ENCODE data around the gene NPC1L1. TPM values are rescaled to one million over a fixed set of nuclear protein-coding genes. Genes with fewer than 3 reads are reported as not detected.

Gene NPC1L1
- total and polyA plus RNA-seq, 2 of the 13 experiments (the other 11 are each of a cell fraction or from before 2014, with no cell fraction given) = 4.8 to 14.5 TPM

- TF ChIP-seq SMAD9 (CRISPR knock-in tag; IDR thresholded peaks at IDR 0.05) (no peak), HOXA5 (CRISPR knock-in tag; IDR thresholded peaks at IDR 0.05) (no peak), HMGXB3 (CRISPR knock-in tag; IDR thresholded peaks at IDR 0.05; ENCODE audit: borderline replicate concordance) (peak; percentile 51; the same call in 1 of the 2 replicates), ZIK1 (CRISPR knock-in tag; IDR thresholded peaks at IDR 0.05; ENCODE audit: borderline replicate concordance, low read depth) (0 out of 2 replicates have a peak, but pooled peaks have one; percentile 62), SKI (IDR thresholded peaks at IDR 0.05; ENCODE audit: partially characterized antibody) (peak; percentile 77), ZNF251 (CRISPR knock-in tag; IDR thresholded peaks at IDR 0.05) (no peak), ZNF800 (CRISPR knock-in tag; IDR thresholded peaks at IDR 0.05) (0 out of 2 replicates have a peak, but pooled peaks have one; percentile 12), NKX3-1 (CRISPR knock-in tag; IDR thresholded peaks at IDR 0.05) (peak; percentile 28; the same call in 1 of the 2 replicates), HMGXB4 (CRISPR knock-in tag; IDR thresholded peaks at IDR 0.05; ENCODE audit: borderline replicate concordance in 1 of 2, low read depth in 1 of 2) (peak; percentile 86 to 92), STAT6 (CRISPR knock-in tag; IDR thresholded peaks at IDR 0.05; ENCODE audit: borderline replicate concordance) (0 out of 2 replicates have a peak, but pooled peaks have one; percentile 53), ZBTB8A (CRISPR knock-in tag; IDR thresholded peaks at IDR 0.05; ENCODE audit: borderline replicate concordance, low read depth) (no peak), ZBTB38 (CRISPR knock-in tag; IDR thresholded peaks at IDR 0.05) (peak; percentile 73), HES4 (CRISPR knock-in tag; IDR thresholded peaks at IDR 0.05; ENCODE audit: borderline replicate concordance) (peak; percentile 85), TAF15 (IDR thresholded peaks at IDR 0.05; ENCODE audit: low read depth, low read length, poor library complexity, severe bottlenecking) (no peak), ZKSCAN5 (CRISPR knock-in tag; IDR thresholded peaks at IDR 0.05) (no peak), MYC (CRISPR knock-in tag; IDR thresholded peaks at IDR 0.05; ENCODE audit: borderline replicate concordance) (peak; percentile 93), ZSCAN12 (CRISPR knock-in tag; IDR thresholded peaks at IDR 0.05) (no peak)
Observed at GRCh38 chr7:44490351-44491200, 50.6 kb downstream of the NPC1L1 start, which contains the start of gene NUDCD3 (continued).

Data from HepG2 (cell line).